PC-9 (cell line): Measurements from ENCODE around the gene GRIP1. TPM values are rescaled to one million over a fixed set of nuclear protein-coding genes. Genes with fewer than 3 reads are reported as not detected.
A peak's percentile ranks its signal among the peaks of the same experiment; 100 is the strongest.

Experiments used
- BruUV-seq: library from RNA; stranded (reverse); fragments of 400-500 nt; replicated peaks from 2 replicates; lab custom pipeline; 2021; lab: Mats Ljungman, UMichigan
- CTCF ChIA-PET: fragments of 300-600 bp; sonication (Branson Sonifier 250); formaldehyde crosslinking; loops from one replicate; lab custom pipeline; 2022; ENCODE audit warnings: antibody characterized with exemption; lab: Charles Lee
- POLR2A ChIA-PET: fragments of 300-600 bp; sonication (Branson Sonifier 250); formaldehyde crosslinking; loops from one replicate; lab custom pipeline; 2022; ENCODE audit warnings: antibody characterized with exemption; ENCODE audit not compliant: unreplicated experiment; lab: Charles Lee
- DNase-seq, 2 experiments: peaks; one replicate each; pipeline versions ENCODE4 v3.0.0 to v3.0.0-alpha.2; 2015 to 2022; ENCODE audit warnings: mixed read lengths in 1 of 2
- H2AFZ ChIP-seq: fragments of 200-600 bp; sonication (generic); 2 replicates; pipeline ENCODE4 v1.8.1; 2017; ENCODE audit warnings: antibody characterized with exemption
- H3F3A ChIP-seq: fragments of 200-600 bp; sonication (generic); 2 replicates; pipeline ENCODE4 v1.8.1; 2017; ENCODE audit warnings: antibody characterized with exemption, mild to moderate bottlenecking, low read depth; ENCODE audit not compliant: insufficient read depth
- H3K27ac ChIP-seq: fragments of 200-600 bp; sonication (generic); 2 replicates; pipeline ENCODE4 v1.6.1; 2016; ENCODE audit warnings: mixed run types
- H3K27me3 ChIP-seq: fragments of 200-600 bp; sonication (generic); 2 replicates; pipeline ENCODE4 v1.6.1; 2016; ENCODE audit warnings: low read depth, mixed run types; ENCODE audit not compliant: insufficient read depth
- H3K36me3 ChIP-seq: fragments of 200-600 bp; sonication (generic); 2 replicates; pipeline ENCODE4 v1.6.1; 2016; ENCODE audit warnings: low read depth, mixed run types
- H3K4me1 ChIP-seq: fragments of 200-600 bp; sonication (generic); replicated peaks from 2 replicates; pipeline ENCODE4 v1.6.1; 2016; ENCODE audit warnings: mixed run types; ENCODE audit not compliant: insufficient read depth
- H3K4me2 ChIP-seq: fragments of 200-600 bp; sonication (generic); 2 replicates; pipeline ENCODE4 v1.6.1; 2017; ENCODE audit warnings: mixed run types
- H3K4me3 ChIP-seq: fragments of 200-600 bp; sonication (generic); 2 replicates; pipeline ENCODE4 v1.6.1; 2016; ENCODE audit warnings: mixed run types
- H3K79me2 ChIP-seq: fragments of 200-600 bp; sonication (generic); 2 replicates; pipeline ENCODE4 v1.6.1; 2017; ENCODE audit warnings: low read depth, mixed run types
- H3K9me2 ChIP-seq: fragments of 200-600 bp; sonication (generic); 2 replicates; pipeline ENCODE4 v1.8.1; 2017; ENCODE audit warnings: mild to moderate bottlenecking; ENCODE audit not compliant: insufficient read depth
- H3K9me3 ChIP-seq: fragments of 200-600 bp; sonication (generic); 2 replicates; pipeline ENCODE4 v1.8.1; 2016; ENCODE audit warnings: low read depth; ENCODE audit not compliant: insufficient read depth
- H4K20me1 ChIP-seq: fragments of 200-600 bp; sonication (generic); 2 replicates; pipeline ENCODE4 v1.8.1; 2017; ENCODE audit not compliant: insufficient read depth
- CTCF ChIP-seq: fragments of 200-600 bp; sonication (generic); conservative IDR thresholded peaks from 2 replicates; pipeline ENCODE4 v1.6.1; 2017; ENCODE audit warnings: mixed run types, antibody characterized with exemption, mild to moderate bottlenecking, moderate library complexity
- EZH2 ChIP-seq: fragments of 200-600 bp; sonication (generic); IDR thresholded peaks from 2 replicates; pipeline ENCODE4 v1.8.0; 2017; ENCODE audit warnings: antibody characterized with exemption, low read depth
- intact Hi-C: fragments of 100-400 bp; cut with micrococcal nuclease; formaldehyde crosslinking; loops from one replicate; pipeline ENCODE4 v1.10.0; 2022; ENCODE audit not compliant: unreplicated experiment
- total RNA-seq: library from RNA; stranded (reverse); gene quantifications from 2 replicates; pipeline ENCODE4 v1.2.3, GENCODE V29; 2021

Gene GRIP1
- total RNA-seq, 1 experiment from 2014 or later = 16.0 TPM

GRCh38 chr12:66698558-66698957 is 19.7 kb upstream of the GRIP1 start:
- H2AFZ ChIP-seq = no peak overlapping the region
- H3K27ac ChIP-seq = no peak overlapping the region
- ChIA-PET POLR2A (no interaction called here), CTCF (interaction anchor here (0.7 kb wide), 1 partner anchor 14 kb away, joined by 3 read pairs; no protein-coding TSS in a partner anchor)
- H3K4me2 ChIP-seq = no peak overlapping the region
- no TSS peak for BruUV-seq
- no peaks in the 10 kb centered on the region for H3K4me1 ChIP-seq
- no peaks in the 10 kb centered on the region for H4K20me1 ChIP-seq
- H3K79me2 ChIP-seq = no peaks in the 10 kb centered on the region
- H3F3A ChIP-seq = no peaks in the 10 kb centered on the region
- H3K36me3 ChIP-seq = no peaks in the 10 kb centered on the region
- H3K27me3 ChIP-seq = no peaks in the 10 kb centered on the region
- no peaks in the 10 kb centered on the region for H3K9me3 ChIP-seq
- intact Hi-C loops = loop anchor here (10.0 kb wide), 2 partner anchors 366 to 424 kb away; no protein-coding TSS in a partner anchor
- no peaks in the 10 kb centered on the region for H3K9me2 ChIP-seq
- no peak for DNase-seq
- no peak overlapping the region for H3K4me3 ChIP-seq
- TF ChIP-seq EZH2 = no peak
- no peak for TF ChIP-seq CTCF

- Histone ChIP-seq H2AFZ (no peak overlapping the region), H3K79me2 (no peaks in the 10 kb centered on the region), H3K4me1 (no peaks in the 10 kb centered on the region), H3K4me2 (no peak overlapping the region), H3K4me3 (no peak overlapping the region), H3K9me2 (no peaks in the 10 kb centered on the region), H3K27ac (no peak overlapping the region), H3K9me3 (no peaks in the 10 kb centered on the region), H3K36me3 (no peaks in the 10 kb centered on the region), H3F3A (no peaks in the 10 kb centered on the region), H4K20me1 (no peaks in the 10 kb centered on the region), H3K27me3 (no peaks in the 10 kb centered on the region)
- BruUV-seq = no TSS peak
- ChIA-PET CTCF (no interaction called here), POLR2A (interaction anchor here (0.6 kb wide), 1 partner anchor 101 kb away, joined by 4 read pairs; no protein-coding TSS in a partner anchor)
- TF ChIP-seq CTCF = no peak
- no peak for TF ChIP-seq EZH2
- DNase-seq = no peak
- intact Hi-C loops = loop anchor here (10.0 kb wide), 2 partner anchors 367 to 423 kb away; no protein-coding TSS in a partner anchor
Measured at GRCh38 chr12:66697404-66697803, 18.5 kb upstream of the GRIP1 start.

- H3K27ac ChIP-seq = no peak overlapping the region
- no peak overlapping the region for H3K4me3 ChIP-seq
- H3K9me2 ChIP-seq = no peaks in the 10 kb centered on the region
- no peaks in the 10 kb centered on the region for H3F3A ChIP-seq
- no peaks in the 10 kb centered on the region for H3K27me3 ChIP-seq
- peak in 1 of 2 experiments; percentile 38 for DNase-seq
- TF ChIP-seq EZH2 (no peak), CTCF (no peak)
- no peaks in the 10 kb centered on the region; the same call in 1 of the 2 replicates for H4K20me1 ChIP-seq
- H3K36me3 ChIP-seq = no peaks in the 10 kb centered on the region
- H3K79me2 ChIP-seq = no peaks in the 10 kb centered on the region
- CTCF ChIA-PET = interaction anchor here (0.6 to 0.8 kb wide), 2 partner anchors 342 to 425 kb away, joined by 3 read pairs; no protein-coding TSS in a partner anchor
- intact Hi-C loops = loop anchor here (1.0 to 10.0 kb wide), 6 partner anchors 167 to 1389 kb away; no protein-coding TSS in a partner anchor
- H2AFZ ChIP-seq = no peak overlapping the region
- H3K4me1 ChIP-seq = no peaks in the 10 kb centered on the region
- no peak overlapping the region for H3K4me2 ChIP-seq
- no TSS peak for BruUV-seq
- POLR2A ChIA-PET = interaction anchor here (0.7 kb wide), 1 partner anchor 1602 kb away, joined by 3 read pairs; no protein-coding TSS in a partner anchor
- no peaks in the 10 kb centered on the region for H3K9me3 ChIP-seq
Measured at GRCh38 chr12:66694666-66695613, 16.1 kb upstream of the GRIP1 start.
